ENCODE measurements around the gene PTPN21. TPM values are rescaled to one million over a fixed set of nuclear protein-coding genes. Genes with fewer than 3 reads are reported as not detected.

PTPN21 gene
- total RNA-seq, 2 donors from 2014 or later: 0.50 to 0.53 TPM

DNA sequence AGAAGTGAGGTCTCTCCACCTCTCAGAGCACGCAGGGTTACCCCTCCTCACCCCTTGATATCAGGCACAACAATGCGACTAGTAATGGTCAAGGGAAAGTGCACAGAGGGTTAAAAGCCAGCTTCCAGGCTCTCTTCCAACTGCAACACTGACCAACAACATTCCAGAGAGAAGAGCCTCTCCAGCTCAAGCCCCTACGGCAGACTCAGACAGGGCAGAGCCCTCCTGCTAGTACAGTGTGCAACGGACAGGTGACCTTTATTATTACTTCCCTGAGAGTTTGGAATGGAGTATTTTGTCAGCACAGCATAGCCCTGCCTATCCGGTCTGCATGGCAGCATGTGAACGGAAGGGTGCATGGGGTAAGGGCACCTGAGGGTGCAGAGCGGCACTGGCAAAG is 73.0 kb downstream of the PTPN21 start:
- Mint-ChIP-seq H3K27me3 (peaks cover 14 to 15% of the 10 kb centered on the region in 2 donors), H3K36me3 (no peaks in the 10 kb centered on the region), H3K9me3 (no peaks in the 10 kb centered on the region), H3K27ac (no peak overlapping the region), H3K4me1 (ENCODE audit: low read depth in 2 of 2) (no peaks in the 10 kb centered on the region), H3K4me3 (no peak overlapping the region)
- peak in 1 of 2 donors; percentile 25 for ATAC-seq
- no peak for DNase-seq (ENCODE audit: low spot score)

DNA sequence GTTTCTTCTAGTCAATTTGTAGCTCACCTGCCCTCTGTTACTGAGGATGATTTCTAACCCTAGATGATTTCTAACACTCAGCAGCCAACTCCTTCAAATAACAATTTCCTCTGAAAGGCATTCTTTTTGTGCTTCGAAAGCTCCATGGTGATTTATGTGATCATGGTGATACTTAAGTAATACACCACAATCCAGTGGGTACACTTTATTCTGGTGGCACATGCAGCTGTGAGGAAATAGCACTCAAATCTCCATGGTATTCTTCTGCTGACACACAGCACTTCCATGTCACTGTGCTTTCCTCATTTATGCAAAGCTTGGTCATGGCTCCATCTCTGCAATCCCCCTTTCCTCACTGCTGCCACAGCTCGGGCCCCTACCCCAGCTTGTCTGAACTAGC is 73.7 kb downstream of the PTPN21 start:
- no peak overlapping the region for H3K4me3 Mint-ChIP-seq
- ATAC-seq (no peak), DNase-seq (ENCODE audit: low spot score) (no peak)
- no peaks in the 10 kb centered on the region for H3K36me3 Mint-ChIP-seq
- H3K27me3 Mint-ChIP-seq: peaks cover 14 to 15% of the 10 kb centered on the region in 2 donors
- H3K9me3 Mint-ChIP-seq: no peaks in the 10 kb centered on the region
- H3K27ac Mint-ChIP-seq: no peak overlapping the region
- no peaks in the 10 kb centered on the region for H3K4me1 Mint-ChIP-seq (ENCODE audit: low read depth in 2 of 2)

DNA sequence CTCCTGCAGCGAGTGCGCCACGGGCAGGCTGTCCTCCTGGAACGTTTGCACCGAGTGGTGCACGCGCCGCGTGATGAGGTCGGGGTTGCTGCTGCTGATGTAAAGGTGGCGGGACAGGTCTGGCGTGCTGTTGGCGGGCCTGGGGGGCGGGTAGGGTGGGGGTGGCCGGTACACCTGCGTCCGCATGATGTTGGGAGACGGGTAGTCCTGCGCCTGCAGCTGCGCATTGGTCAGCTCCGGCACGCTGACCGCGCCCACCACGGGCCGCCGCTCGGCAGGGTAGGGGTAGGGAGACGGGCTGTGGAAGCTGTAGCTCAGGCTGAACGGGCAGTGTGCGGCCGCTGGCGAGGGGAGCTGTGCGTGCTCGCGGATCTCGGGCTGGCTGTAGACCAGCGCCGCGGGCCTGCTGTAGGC is 75.2 kb downstream of the PTPN21 start:
- ATAC-seq (no peak), DNase-seq (ENCODE audit: low spot score) (no peak)
- H3K27ac Mint-ChIP-seq: no peak overlapping the region
- H3K4me3 Mint-ChIP-seq: no peak overlapping the region
- H3K36me3 Mint-ChIP-seq: no peaks in the 10 kb centered on the region
- H3K27me3 Mint-ChIP-seq: peaks cover 12 to 15% of the 10 kb centered on the region in 2 donors
- H3K9me3 Mint-ChIP-seq: no peaks in the 10 kb centered on the region
- no peaks in the 10 kb centered on the region for H3K4me1 Mint-ChIP-seq (ENCODE audit: low read depth in 2 of 2)

DNA sequence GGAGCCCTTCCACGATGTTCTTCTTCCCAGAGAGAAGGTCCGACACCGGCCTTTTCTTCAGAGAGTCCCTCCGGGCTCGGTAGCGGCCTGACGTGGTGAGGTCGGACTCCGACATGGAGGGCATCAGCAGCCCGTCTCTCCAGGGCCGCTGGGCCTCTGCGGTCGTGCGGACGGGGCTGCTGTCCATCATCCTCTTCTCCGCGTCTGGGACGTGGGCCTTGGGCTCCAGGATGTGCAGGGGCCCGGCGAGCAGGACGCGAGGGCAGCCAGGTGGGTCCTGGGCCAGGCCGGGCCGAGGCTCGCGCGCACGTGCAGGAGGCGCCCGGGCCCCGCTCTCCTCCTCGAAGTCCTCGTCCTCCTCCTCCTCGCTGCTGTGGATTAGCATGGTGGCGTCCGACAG is 75.9 kb downstream of the PTPN21 start:
- no peak overlapping the region for H3K27ac Mint-ChIP-seq
- no peaks in the 10 kb centered on the region for H3K36me3 Mint-ChIP-seq
- H3K9me3 Mint-ChIP-seq: no peaks in the 10 kb centered on the region
- no peak overlapping the region for H3K4me3 Mint-ChIP-seq
- ATAC-seq: peak in 1 of 2 donors; percentile 26
- H3K27me3 Mint-ChIP-seq: peaks cover 12 to 15% of the 10 kb centered on the region in 2 donors
- no peak for DNase-seq (ENCODE audit: low spot score)
- no peaks in the 10 kb centered on the region for H3K4me1 Mint-ChIP-seq (ENCODE audit: low read depth in 2 of 2)

DNA sequence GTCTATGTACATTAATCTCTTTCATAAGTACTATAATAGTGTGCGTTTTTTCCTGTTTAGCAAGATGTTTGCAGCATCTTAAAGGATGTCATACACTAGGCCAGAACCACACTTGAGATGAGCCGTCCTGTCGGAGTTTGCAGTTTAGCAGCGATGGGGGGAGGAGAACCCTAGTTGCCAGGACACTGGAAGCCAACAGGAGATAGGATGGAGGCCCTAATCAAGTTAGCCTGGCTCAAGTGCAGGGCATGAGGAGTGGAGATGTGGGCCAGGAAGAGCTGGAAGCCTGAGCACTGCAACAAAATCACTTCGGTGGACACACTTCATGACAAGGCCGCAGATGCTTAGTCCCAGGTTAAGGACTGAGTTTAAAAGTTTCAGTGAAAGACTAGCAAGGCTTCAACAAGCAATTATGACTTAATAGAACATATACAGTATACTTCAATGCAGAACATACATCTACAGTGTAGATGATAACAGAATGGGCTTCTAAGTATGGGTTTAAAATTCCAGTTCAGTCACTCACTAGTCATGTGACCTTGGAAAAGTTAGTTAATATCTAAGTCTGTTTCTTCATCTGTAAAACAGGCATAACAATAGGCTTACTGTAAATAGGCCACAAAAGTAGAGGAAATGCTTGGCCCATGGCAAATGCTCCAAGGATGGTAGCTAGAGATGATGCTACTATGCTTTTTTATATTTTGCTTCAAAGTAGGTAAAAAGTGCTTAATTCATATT is 77.1 kb downstream of the PTPN21 start:
- H3K4me3 Mint-ChIP-seq: no peak overlapping the region
- ATAC-seq (no peak), DNase-seq (ENCODE audit: low spot score) (no peak)
- no peaks in the 10 kb centered on the region for H3K4me1 Mint-ChIP-seq (ENCODE audit: low read depth in 2 of 2)
- H3K27me3 Mint-ChIP-seq: peaks cover 9 to 15% of the 10 kb centered on the region in 2 donors
- H3K9me3 Mint-ChIP-seq: no peaks in the 10 kb centered on the region
- no peaks in the 10 kb centered on the region for H3K36me3 Mint-ChIP-seq
- no peak overlapping the region for H3K27ac Mint-ChIP-seq

DNA sequence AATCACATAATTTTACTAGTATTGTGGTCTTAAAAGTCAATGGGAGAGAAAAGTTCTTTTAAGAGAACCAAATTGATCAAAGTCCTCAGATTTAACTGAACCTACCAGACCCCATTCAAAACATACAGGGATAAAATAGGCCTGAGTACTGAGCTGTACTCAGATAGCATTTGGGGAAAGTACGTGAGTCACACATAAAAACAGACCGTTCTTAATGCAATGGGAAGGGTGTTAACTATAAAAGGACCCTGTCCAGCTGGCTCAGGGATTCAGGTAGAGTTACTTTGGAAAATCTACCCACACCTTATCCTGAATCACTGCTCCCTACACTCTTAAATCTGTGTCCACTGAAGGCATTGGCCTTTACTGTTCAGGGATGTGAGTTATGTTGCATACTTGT is 78.0 kb downstream of the PTPN21 start:
- Mint-ChIP-seq H3K36me3 (no peaks in the 10 kb centered on the region), H3K4me1 (ENCODE audit: low read depth in 2 of 2) (no peaks in the 10 kb centered on the region), H3K27me3 (peaks cover 3 to 9% of the 10 kb centered on the region in 2 donors), H3K9me3 (no peaks in the 10 kb centered on the region), H3K4me3 (no peak overlapping the region), H3K27ac (no peak overlapping the region)
- ATAC-seq: no peak
- DNase-seq (ENCODE audit: low spot score): no peak

DNA sequence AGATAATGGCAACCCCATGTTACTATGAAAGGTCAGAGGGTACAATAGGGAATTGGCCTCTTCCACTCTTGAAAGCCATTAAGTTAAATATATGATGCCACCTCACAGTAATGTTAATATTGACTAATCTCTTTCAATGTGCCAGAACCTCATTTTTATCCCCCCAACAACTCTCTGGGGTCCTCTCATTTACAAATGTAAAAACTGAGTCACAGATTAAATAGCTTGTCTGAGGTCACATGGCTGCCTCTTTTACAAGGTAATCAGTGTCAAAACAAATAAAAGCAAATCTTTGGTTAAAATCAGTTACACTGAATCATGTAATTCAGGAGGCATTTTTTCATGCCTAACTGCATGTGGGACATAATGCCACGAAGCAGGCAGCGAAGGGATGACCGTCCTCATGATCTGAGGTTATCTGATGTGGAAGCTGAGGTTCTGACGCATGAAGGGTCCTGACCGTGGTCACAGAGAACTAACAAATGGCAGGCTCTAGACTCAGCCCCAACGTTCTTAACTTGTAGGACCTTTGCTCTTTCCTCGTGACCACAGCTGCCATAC is 78.5 kb downstream of the PTPN21 start:
- Mint-ChIP-seq H3K4me1 (ENCODE audit: low read depth in 2 of 2) (no peaks in the 10 kb centered on the region), H3K4me3 (no peak overlapping the region)

DNA sequence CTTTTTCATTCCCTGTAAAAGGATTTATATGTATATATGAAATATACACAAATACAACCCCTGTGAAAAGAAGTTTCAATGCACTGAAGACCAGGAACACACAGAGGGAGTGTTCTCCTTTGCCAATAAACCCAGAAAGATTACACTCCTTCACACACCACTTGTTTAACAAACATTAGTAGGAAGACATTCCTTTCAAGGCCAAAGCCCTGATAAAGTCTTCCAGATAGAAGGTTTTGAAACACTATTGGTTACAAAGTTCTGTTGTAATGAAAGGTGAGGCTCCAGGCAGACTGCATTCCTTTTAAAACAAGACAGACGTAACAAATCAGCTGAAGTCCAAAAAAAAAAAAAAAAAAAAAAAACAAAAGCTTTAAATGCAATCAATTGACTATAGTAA is 81.0 kb downstream of the PTPN21 start:
- no peak for DNase-seq (ENCODE audit: low spot score)
- no peaks in the 10 kb centered on the region for H3K36me3 Mint-ChIP-seq
- no peak for ATAC-seq
- H3K27ac Mint-ChIP-seq: no peak overlapping the region
- no peak overlapping the region for H3K4me3 Mint-ChIP-seq
- H3K9me3 Mint-ChIP-seq: no peaks in the 10 kb centered on the region
- H3K27me3 Mint-ChIP-seq: no peaks in the 10 kb centered on the region
- H3K4me1 Mint-ChIP-seq (ENCODE audit: low read depth in 2 of 2): no peaks in the 10 kb centered on the region

More for the DNA sequence above, 78.5 kb downstream of the PTPN21 start:
- ATAC-seq (no peak), DNase-seq (ENCODE audit: low spot score) (no peak)
- Mint-ChIP-seq H3K36me3 (no peaks in the 10 kb centered on the region), H3K9me3 (no peaks in the 10 kb centered on the region), H3K27me3 (peaks cover 1 to 4% of the 10 kb centered on the region in 2 donors), H3K27ac (no peak overlapping the region)

DNA sequence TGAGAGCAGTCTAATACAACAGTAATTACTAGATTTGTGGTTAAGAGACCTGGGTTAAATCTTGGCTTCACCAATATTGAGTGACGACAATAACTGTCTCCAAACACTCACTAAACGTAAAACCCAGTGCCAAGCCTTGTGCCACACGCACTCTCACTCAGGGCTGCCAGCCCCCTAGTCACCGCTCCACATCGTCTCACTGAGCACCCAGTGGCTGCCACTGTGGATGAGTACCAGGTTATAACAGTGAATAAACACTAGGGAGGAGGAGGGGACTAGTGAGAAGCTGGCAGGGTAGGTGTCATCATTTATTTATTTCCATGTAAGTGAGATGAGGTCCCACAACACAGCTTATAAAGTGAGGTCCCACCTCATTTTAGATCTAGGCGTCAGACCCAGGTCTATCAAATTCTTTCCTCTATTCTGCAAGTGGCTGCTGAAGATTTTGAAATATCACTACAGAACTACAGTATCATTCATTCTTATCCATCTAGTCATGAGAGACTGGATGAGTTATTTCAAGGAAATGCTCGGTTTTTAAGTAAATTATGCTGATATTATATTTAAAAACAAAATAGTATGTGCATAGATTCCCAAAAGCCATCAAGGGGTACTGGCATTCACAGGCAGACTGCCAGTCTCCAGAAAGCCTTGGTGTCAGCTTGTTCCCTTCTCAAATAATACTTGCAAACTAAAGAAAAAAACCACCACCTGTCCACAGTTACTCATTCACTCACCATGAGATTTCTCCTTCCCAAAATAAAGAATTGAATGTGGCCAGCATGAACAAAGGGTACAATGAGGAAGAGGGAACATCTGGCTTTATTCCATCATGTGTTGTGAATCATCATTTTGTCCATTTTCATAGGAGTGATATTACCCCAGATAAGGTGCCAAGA is 84.0 kb downstream of the PTPN21 start:
- ATAC-seq: no peak
- H3K27ac Mint-ChIP-seq: no peak overlapping the region
- H3K36me3 Mint-ChIP-seq: no peaks in the 10 kb centered on the region

DNA sequence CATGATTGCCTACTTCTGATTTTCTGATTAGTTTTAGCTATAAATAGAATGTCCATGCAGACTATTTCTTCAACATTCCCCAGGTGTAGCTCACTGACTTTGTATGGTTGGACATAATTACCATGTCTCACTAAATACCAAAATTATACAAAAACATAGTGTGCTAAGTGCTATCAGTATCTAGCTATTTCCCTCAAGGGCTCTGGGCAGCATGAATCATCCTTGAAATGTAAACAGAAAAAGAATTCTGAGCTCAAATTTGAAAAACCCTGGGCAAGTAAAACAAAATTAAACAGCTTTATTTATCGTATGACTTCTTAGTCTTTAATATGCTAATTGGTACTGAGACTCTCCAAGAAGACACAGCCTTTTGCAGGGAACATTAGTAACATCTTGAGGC is 86.4 kb downstream of the PTPN21 start:
- Mint-ChIP-seq H3K4me1 (ENCODE audit: low read depth in 2 of 2) (no peaks in the 10 kb centered on the region), H3K27me3 (no peaks in the 10 kb centered on the region), H3K27ac (no peak overlapping the region), H3K36me3 (no peaks in the 10 kb centered on the region), H3K9me3 (no peaks in the 10 kb centered on the region), H3K4me3 (no peak overlapping the region)
- DNase-seq (ENCODE audit: low spot score) (no peak), ATAC-seq (no peak)

More for the DNA sequence above, 84.0 kb downstream of the PTPN21 start:
- H3K9me3 Mint-ChIP-seq: no peaks in the 10 kb centered on the region
- H3K27me3 Mint-ChIP-seq: no peaks in the 10 kb centered on the region
- no peak for DNase-seq (ENCODE audit: low spot score)
- no peaks in the 10 kb centered on the region for H3K4me1 Mint-ChIP-seq (ENCODE audit: low read depth in 2 of 2)
- H3K4me3 Mint-ChIP-seq: no peak overlapping the region

DNA sequence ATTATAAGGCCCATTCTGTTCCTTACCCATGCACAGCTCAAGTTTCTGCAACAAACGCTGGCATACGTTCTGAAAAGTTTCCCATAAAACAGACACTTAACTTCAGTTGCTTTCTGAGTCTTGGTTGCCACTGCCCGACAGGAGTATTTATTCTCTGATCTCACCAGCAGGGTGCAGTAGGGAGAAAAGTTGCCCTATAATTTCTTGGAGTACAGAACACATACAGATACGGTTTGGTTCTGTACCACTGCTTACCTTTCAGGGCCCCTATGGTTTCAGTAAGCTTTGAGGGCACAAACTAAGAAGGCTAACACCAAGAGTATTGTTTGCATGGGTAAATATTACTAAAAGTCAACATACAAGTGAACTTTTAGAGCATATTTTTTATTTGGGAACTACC is 91.5 kb downstream of the PTPN21 start:
- no peak for DNase-seq (ENCODE audit: low spot score)
- Mint-ChIP-seq H3K36me3 (peaks cover 14% of the 10 kb centered on the region), H3K4me1 (ENCODE audit: low read depth in 2 of 2) (no peaks in the 10 kb centered on the region), H3K27me3 (no peaks in the 10 kb centered on the region), H3K4me3 (no peak overlapping the region), H3K27ac (no peak overlapping the region), H3K9me3 (no peaks in the 10 kb centered on the region)
- ATAC-seq: no peak

DNA sequence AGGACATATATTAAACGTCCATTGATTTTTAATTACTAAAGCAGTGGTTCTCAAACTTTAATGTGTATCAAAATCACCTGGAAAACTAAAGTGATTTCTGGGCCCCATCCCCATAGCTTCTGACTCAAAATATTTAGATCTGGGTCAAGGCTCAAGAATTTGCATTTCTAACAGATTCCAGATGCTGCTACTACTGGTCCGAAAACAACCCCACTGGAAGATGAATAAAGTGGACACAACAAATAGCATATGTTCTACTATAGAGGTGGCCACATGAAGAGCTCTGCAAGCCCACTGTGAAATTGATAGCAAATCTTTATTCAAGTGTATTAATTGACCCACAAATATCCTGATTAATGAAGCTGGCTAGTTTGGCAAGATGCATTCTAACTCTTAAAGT is 99.9 kb downstream of the PTPN21 start:
- Mint-ChIP-seq H3K27me3 (no peaks in the 10 kb centered on the region), H3K4me1 (ENCODE audit: low read depth in 2 of 2) (no peaks in the 10 kb centered on the region), H3K4me3 (no peak overlapping the region), H3K9me3 (peaks cover 1% of the 10 kb centered on the region), H3K27ac (no peak overlapping the region), H3K36me3 (peaks cover 19% of the 10 kb centered on the region)
- no peak for ATAC-seq
- DNase-seq (ENCODE audit: low spot score): no peak

DNA sequence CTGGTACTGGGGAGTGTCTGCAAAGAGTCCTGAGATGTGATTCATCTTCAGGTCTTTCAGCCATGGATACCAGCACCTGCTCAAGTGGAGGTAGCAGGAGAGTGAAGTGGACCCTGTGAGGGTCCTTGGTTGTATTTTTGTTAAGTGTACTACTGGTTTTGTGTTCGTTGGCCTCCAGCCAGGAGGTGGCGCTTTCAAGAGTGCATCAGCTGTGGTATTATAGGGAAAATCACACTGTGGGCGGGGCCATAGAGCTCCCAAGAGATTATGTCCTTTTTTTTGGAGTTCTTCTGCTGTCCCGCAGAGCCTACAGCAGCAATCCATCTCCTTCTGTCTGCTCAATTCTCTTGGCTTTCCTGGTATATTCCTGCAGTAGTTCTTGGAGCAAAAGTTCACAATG is 102.6 kb downstream of the PTPN21 start:
- Mint-ChIP-seq H3K4me1 (ENCODE audit: low read depth in 2 of 2) (no peaks in the 10 kb centered on the region), H3K4me3 (no peak overlapping the region), H3K27ac (no peak overlapping the region), H3K27me3 (no peaks in the 10 kb centered on the region), H3K36me3 (peaks cover 16% of the 10 kb centered on the region), H3K9me3 (peaks cover 8% of the 10 kb centered on the region)
- DNase-seq (ENCODE audit: low spot score) (no peak), ATAC-seq (no peak)

DNA sequence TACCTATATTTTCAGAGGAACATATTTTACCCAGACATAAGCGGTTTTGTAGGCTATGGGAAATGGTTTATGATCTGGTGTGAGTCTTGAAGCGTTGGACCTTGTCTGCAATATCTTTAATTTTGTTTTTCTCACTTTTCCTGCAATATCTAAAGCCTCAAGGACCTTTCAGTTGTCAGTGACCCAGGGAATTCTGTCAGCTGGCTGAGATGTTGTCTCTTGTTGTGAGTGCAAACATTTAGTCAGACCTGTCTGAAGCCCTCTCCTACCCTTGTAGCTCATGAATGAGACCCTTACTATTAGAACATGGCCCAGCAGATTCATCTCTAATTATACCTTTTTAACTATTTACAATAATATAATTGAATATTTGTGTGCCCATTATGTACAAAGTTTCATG is 115.7 kb downstream of the PTPN21 start:
- no peak for DNase-seq (ENCODE audit: low spot score)

More for the DNA sequence above, 115.7 kb downstream of the PTPN21 start:
- Mint-ChIP-seq H3K4me3 (no peak overlapping the region), H3K9me3 (no peaks in the 10 kb centered on the region), H3K27ac (no peak overlapping the region), H3K36me3 (no peaks in the 10 kb centered on the region), H3K27me3 (no peaks in the 10 kb centered on the region), H3K4me1 (ENCODE audit: low read depth in 2 of 2) (no peaks in the 10 kb centered on the region)
- ATAC-seq: no peak

Measured in natural killer cell treated with Interleukin-12 subunit alpha and Interleukin-12 subunit beta and Interleukin-15 and Interleukin-18, amount 100 ng/mL, for 72 hours (primary cell).